Measurements from ENCODE around the gene KRR1.
A peak's percentile ranks its signal among the peaks of the same experiment; 100 is the strongest.

The KRR1 gene

GRCh38 chr12:75511116-75512048 is at the start of gene KRR1:
KRR1 (minus strand) TSS chr12:75511609; CDS start chr12:75511597, 12 bp downstream.
- peak; percentile 100 for DNase-seq (ENCODE audit: low spot score)

- DNase-seq (ENCODE audit: low spot score): peak; percentile 38
Observed at GRCh38 chr12:75560167-75560566, 48.8 kb upstream of the KRR1 start.

GRCh38 chr12:75558287-75558686 is 46.9 kb upstream of the KRR1 start:
- DNase-seq (ENCODE audit: low spot score): no peak

GRCh38 chr12:75556311-75556899 is 45.0 kb upstream of the KRR1 start:
- DNase-seq (ENCODE audit: low spot score): no peak

- DNase-seq (ENCODE audit: low spot score): no peak
Observed at GRCh38 chr12:75554556-75554880, 43.1 kb upstream of the KRR1 start.

- no peak for DNase-seq (ENCODE audit: low spot score)
Observed at GRCh38 chr12:75553836-75554555, 42.6 kb upstream of the KRR1 start.

GRCh38 chr12:75553398-75553797 is 42.0 kb upstream of the KRR1 start:
- DNase-seq (ENCODE audit: low spot score): no peak

- no peak for DNase-seq (ENCODE audit: low spot score)
Observed at GRCh38 chr12:75551477-75551876, 40.1 kb upstream of the KRR1 start.

- no peak for DNase-seq (ENCODE audit: low spot score)
Observed at GRCh38 chr12:75550401-75551240, 39.2 kb upstream of the KRR1 start.

GRCh38 chr12:75549989-75550388 is 38.6 kb upstream of the KRR1 start:
- no peak for DNase-seq (ENCODE audit: low spot score)

- no peak for DNase-seq (ENCODE audit: low spot score)
Observed at GRCh38 chr12:75548879-75549278, 37.5 kb upstream of the KRR1 start.

GRCh38 chr12:75545636-75546035 is 34.2 kb upstream of the KRR1 start:
- DNase-seq (ENCODE audit: low spot score): no peak

GRCh38 chr12:75543529-75543928 is 32.1 kb upstream of the KRR1 start:
- no peak for DNase-seq (ENCODE audit: low spot score)

GRCh38 chr12:75542942-75543341 is 31.5 kb upstream of the KRR1 start:
- DNase-seq (ENCODE audit: low spot score): no peak

- no peak for DNase-seq (ENCODE audit: low spot score)
Observed at GRCh38 chr12:75539889-75540288, 28.5 kb upstream of the KRR1 start.

GRCh38 chr12:75533239-75533638 is 21.8 kb upstream of the KRR1 start:
- no peak for DNase-seq (ENCODE audit: low spot score)

- DNase-seq (ENCODE audit: low spot score): no peak
Observed at GRCh38 chr12:75529826-75530225, 18.4 kb upstream of the KRR1 start.

- DNase-seq (ENCODE audit: low spot score): no peak
Observed at GRCh38 chr12:75529316-75529715, 17.9 kb upstream of the KRR1 start.

- no peak for DNase-seq (ENCODE audit: low spot score)
Observed at GRCh38 chr12:75528692-75529091, 17.3 kb upstream of the KRR1 start.

- DNase-seq (ENCODE audit: low spot score): no peak
Observed at GRCh38 chr12:75528272-75528671, 16.9 kb upstream of the KRR1 start.

GRCh38 chr12:75526655-75527511 is 15.5 kb upstream of the KRR1 start:
- peak; percentile 87 for DNase-seq (ENCODE audit: low spot score)
